Measurements from ENCODE around the gene XCR1. TPM values are rescaled to one million over a fixed set of nuclear protein-coding genes. Genes with fewer than 3 reads are reported as not detected.

The XCR1 gene
- total and polyA plus RNA-seq, 9 donors, result under 0.01 to 1.2 (median 0.05) TPM; not detected in 2

DNA sequence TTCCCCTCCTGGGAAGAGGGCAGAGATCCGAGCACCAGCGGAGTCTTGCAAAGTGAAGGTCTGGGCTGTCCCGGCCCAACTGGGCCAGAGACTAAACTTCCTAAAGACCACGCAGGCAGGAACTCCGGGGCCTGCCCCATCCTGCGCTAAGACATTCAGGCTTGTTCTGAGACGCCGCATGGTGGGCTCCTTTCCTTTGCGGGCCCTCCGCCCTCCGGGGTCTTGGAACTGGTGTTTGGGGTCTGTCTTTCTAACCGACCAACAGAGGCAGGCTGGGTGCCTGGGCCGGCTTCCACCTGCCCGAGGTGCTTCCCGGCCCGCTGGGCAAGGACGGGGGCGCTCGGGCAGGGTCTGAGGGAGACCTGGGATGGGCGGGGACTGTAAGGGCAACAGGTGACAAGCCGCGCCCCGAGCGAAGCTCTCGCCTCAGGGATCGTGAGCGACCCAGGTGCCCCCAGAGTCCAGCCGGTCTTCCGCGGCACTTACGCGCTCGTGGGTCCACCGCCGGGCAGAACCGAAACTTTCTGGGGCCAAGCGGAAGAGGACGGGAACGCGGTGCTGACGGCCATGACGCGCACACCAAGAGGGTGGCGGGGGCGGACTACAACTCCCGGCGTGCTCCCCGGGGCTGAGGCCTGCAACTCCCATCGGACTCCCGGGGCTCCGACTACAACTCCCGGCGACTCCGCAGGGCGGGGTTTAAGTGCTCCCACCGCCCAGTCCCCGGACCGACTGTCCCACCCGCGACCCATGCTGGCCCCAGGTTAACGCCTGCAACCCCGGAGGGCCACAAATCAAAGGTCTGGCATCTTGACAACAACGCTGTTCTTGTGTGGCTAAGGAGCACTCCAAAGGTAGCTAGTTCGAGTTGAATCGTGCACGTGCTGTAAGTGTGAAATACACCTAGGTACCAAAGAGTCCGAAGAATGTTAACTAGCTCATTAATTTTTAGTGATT, 31.8 kb downstream of the XCR1 start, which contains the start of gene FYCO1:
FYCO1 (minus strand) TSS at position 589 of the 957 bp plus-strand sequence. CDS start 10,914 bp downstream, outside the sequence.
- TF ChIP-seq, protein P1, sequence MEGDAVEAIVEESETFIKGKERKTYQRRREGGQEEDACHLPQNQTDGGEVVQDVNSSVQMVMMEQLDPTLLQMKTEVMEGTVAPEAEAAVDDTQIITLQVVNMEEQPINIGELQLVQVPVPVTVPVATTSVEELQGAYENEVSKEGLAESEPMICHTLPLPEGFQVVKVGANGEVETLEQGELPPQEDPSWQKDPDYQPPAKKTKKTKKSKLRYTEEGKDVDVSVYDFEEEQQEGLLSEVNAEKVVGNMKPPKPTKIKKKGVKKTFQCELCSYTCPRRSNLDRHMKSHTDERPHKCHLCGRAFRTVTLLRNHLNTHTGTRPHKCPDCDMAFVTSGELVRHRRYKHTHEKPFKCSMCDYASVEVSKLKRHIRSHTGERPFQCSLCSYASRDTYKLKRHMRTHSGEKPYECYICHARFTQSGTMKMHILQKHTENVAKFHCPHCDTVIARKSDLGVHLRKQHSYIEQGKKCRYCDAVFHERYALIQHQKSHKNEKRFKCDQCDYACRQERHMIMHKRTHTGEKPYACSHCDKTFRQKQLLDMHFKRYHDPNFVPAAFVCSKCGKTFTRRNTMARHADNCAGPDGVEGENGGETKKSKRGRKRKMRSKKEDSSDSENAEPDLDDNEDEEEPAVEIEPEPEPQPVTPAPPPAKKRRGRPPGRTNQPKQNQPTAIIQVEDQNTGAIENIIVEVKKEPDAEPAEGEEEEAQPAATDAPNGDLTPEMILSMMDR (IDR thresholded peaks at IDR 0.05), result no peak
- TF ChIP-seq EP300 (IDR thresholded peaks at IDR 0.05) (no peak), POLR2A (IDR thresholded peaks at IDR 0.05) (peak; percentile 82)
- peak; percentile 91 to 95 (median 93) for DNase-seq
- intact Hi-C loops (cut with DNase I), result no loop called here

DNA sequence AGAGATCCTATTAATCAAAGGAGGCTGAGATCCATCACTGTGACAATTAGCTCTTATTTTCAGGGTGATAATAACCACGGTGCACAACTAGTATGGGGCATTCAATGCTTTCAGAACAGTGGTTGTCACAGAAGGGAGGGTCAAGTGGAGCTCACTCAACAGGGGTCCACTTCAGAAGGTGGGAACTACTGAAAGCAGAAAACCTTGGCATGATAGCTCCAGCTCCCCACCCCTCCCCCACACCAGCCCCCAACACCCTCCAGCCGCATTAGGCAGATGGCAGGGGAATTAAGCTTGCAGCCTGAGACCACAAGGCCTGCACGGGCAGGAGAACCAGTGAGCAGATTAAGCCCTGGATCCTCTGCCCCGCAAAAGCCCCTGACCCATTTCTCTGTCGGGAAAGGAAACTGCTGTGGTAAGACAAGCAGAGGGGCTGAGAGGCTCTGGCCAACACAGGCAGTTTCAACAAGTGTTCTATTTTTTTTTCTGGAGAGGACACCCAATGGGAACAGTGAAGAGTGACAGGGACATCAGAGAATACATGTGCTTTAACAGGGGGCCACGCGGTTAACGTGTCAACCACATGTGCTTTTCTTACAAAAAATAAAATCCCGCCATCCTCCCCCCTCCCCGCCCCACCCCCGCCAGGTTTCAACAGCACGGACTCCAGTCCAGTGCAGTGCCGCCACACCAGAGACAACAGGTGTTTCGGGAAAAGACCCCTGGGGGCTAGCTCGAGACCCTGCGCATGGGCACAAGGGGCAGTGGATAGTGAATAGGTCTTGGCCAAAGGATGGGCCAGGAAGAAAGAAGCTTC, 32.7 kb downstream of the XCR1 start:
- peak in 2 of 5 donors; percentile 37 to 45 for DNase-seq
- 3 to 11% (median 5%) methylated on average over 16 of the region's 16 CpGs for WGBS, 3 donors
- Histone ChIP-seq H3K4me3 (peak overlapping the region; percentile 72), H3K27ac (peak overlapping the region; percentile 56 to 93), H3K9me3 (no peaks in the 10 kb centered on the region), H3K27me3 (no peaks in the 10 kb centered on the region), H3K36me3 (no peaks in the 10 kb centered on the region), H3K4me1 (ENCODE audit: insufficient read depth) (peaks cover 17% of the 10 kb centered on the region)
- TF ChIP-seq EP300 (IDR thresholded peaks at IDR 0.05) (no peak), POLR2A (IDR thresholded peaks at IDR 0.05) (no peak)
- TF ChIP-seq, protein P1 (IDR thresholded peaks at IDR 0.05), result no peak
- intact Hi-C loops (cut with DNase I), result no loop called here

More for the DNA sequence above, 31.8 kb downstream of the XCR1 start, which contains the start of gene FYCO1:
- no peaks in the 10 kb centered on the region for H3K36me3 ChIP-seq
- peak within 1 kb of the TSS; percentile 72 for H3K4me3 ChIP-seq
- no peaks in the 10 kb centered on the region for H3K27me3 ChIP-seq
- 1 to 2% (median 1%) methylated on average over 60 to 67 of the region's 67 CpGs for WGBS, 3 donors
- peaks cover 12% of the 10 kb centered on the region for H3K4me1 ChIP-seq (ENCODE audit: insufficient read depth)
- peak within 1 kb of the TSS; percentile 56 to 93 for H3K27ac ChIP-seq
- H3K9me3 ChIP-seq, result no peaks in the 10 kb centered on the region

DNA sequence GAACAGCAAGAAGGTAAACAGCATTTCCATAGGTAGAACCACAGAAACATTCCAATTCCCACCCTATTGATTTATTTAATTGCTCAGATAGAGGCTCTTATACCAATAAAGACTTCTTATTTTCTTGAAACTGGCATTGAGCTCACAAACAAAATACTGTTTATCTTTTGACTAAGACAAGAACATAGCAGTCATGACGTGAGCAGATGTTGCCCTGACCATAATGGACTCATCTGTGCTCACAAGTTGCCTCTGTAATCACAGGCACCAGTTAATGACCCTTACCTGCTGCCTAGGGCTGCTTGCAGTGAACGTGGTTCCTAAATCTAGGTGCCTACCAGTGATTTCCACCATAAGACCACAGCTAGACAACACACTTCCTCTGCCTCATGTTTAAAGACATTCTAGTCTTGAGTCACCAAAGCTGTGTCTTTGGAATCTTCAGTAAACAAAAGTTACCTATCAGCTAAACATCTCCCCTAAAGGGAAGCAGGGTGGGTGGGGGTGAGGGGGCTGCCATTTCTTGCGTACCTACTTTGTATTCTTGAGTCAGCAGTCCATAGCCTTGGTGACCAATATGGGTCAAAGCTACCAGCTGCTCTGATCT, 33.8 kb downstream of the XCR1 start:
- H3K4me1 ChIP-seq (ENCODE audit: insufficient read depth), result peaks cover 26% of the 10 kb centered on the region
- no peak for DNase-seq
- no peaks in the 10 kb centered on the region for H3K9me3 ChIP-seq
- no peak overlapping the region for H3K4me3 ChIP-seq
- intact Hi-C loops (cut with DNase I), result no loop called here
- 77 to 84% (median 81%) methylated on average over 3 of the region's 3 CpGs for WGBS, 3 donors
- no peaks in the 10 kb centered on the region for H3K36me3 ChIP-seq
- no peaks in the 10 kb centered on the region for H3K27me3 ChIP-seq
- peak overlapping the region in 1 of 2 donors; percentile 3 for H3K27ac ChIP-seq
- no peak for TF ChIP-seq EP300 (IDR thresholded peaks at IDR 0.05)

DNA sequence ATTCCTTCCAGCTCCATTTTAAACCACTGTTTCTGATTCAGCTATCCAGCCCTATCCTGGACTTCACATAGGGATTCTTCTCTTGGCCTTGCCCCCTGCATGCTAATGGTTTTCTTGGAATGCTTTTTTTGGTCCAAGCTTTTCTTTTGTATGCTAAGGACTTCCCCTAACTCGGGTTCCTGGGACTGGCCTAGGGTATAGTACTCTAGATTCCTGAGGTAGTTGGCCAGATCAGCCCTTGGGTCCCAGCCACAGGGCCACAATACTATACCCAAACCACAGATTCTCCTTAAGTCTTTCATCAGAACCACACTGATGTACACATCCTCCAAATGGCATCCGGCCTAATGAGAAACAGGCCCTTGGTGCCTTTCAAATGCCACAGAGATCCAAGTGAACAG, 34.5 kb downstream of the XCR1 start:
- H3K4me1 ChIP-seq (ENCODE audit: insufficient read depth), result peaks cover 31% of the 10 kb centered on the region
- H3K4me3 ChIP-seq, result no peak overlapping the region
- WGBS, 3 donors, result 54 to 55% (median 55%) methylated on average over 2 of the region's 2 CpGs
- no peaks in the 10 kb centered on the region for H3K27me3 ChIP-seq
- H3K27ac ChIP-seq, result peak overlapping the region in 1 of 2 donors; percentile 3
- TF ChIP-seq POLR2A (IDR thresholded peaks at IDR 0.05) (no peak), EP300 (IDR thresholded peaks at IDR 0.05) (no peak)
- TF ChIP-seq, protein P1 (IDR thresholded peaks at IDR 0.05), result no peak
- no peaks in the 10 kb centered on the region for H3K9me3 ChIP-seq
- no peak for DNase-seq
- H3K36me3 ChIP-seq, result no peaks in the 10 kb centered on the region
- intact Hi-C loops (cut with DNase I), result no loop called here
